Femur (tissue), 1 donor: Measurements from ENCODE around the gene PADI1.
"Not testable (repeated sequence)": the region's sequence is repeated elsewhere in the genome, so short reads cannot be mapped to it uniquely, and the experiment has no call there.

Source experiments
- DNase-seq: peaks from one replicate; pipeline ENCODE4 v3.0.0-alpha.2; 2017

PADI1 gene

GRCh38 chr1:17218939-17219338 lies 14.0 kb downstream of the PADI1 start:
- no peak for DNase-seq

DNA sequence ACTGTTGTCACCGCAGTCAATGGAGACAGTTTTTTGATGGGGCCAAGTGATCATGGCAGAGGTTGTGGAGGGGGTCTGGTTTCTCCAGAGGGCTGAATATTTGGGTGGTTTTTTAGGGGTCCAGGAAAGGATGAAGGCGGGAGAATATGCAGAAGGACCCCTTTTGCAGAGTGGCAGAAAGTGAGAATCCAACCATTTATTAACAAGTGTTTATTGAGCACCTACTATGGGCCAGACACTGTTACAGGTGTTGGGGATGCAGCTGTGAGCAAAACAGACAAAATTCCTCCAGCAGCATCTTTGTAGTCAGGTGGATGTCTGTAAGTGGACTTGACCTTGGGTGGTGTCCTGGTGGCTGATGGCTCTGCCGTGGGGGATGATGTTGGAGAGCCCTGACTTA lies 15.4 kb downstream of the PADI1 start:
- DNase-seq = no peak

DNA sequence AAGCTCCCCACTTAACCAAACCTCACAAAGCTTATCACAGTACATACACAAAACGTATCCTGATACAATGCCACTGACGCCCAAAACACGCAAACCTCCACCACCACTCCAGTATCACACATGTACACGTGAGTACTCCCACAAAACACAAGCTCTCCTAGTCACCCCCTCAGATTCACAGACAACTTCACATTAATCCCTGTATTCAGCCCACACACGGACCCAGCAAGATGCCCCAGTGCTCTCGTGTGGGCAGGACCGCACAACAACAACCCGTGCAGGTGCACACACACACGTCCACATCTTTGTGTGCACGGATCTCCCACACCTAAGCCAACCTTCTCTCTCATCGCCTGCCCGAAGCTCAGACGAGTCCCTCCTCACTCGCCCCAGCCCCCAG lies 17.6 kb downstream of the PADI1 start:
- DNase-seq = no peak

GRCh38 chr1:17224434-17224833 lies 19.5 kb downstream of the PADI1 start:
- DNase-seq = no peak

GRCh38 chr1:17225140-17225539 lies 20.2 kb downstream of the PADI1 start:
- no peak for DNase-seq

DNA sequence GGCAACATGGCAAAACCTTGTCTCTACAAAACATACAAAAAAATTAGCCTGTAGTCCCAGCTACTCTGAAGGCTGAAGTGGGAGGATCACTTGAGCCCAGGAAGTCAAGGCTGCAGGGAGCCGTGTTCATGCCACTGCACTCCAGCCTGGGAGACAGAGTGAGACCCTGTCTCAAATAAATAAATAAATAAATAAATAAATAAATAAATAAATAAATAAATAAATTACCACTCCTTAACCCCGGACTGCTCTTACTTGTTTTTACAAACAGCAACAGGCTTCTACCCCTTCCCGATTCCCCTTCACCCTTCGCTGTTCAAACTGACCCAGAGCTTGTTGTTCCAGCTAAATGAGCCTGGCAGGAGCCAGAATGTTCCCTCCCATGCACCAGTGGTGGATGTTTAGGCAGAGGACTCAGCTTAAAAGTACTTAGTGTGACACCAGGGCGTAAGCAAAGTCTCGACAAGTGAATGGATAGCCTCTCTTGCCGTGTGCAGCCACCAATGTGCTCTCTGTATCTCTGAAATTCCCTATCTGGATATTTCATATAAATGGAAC lies 22.5 kb downstream of the PADI1 start:
- DNase-seq = no peak

DNA sequence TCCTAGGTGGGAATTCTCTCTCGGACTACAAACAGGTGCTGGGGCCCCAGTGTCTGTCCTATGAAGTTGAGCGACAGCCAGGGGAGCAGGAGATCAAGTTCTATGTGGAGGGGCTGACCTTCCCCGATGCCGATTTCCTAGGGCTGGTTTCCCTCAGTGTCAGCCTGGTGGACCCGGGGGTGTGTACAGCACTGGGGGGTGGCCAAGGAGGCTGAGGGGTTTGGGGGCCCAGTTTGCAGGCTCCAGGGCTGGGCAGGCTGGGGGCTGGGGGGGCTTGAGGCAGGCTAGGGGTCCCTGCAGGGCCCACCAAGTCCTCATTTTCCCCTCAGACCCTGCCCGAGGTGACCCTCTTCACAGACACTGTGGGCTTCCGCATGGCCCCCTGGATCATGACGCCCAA lies 23.7 kb downstream of the PADI1 start:
- no peak for DNase-seq

- no peak for DNase-seq
These were observed 24.5 kb downstream of the PADI1 start for GRCh38 chr1:17229379-17229778.

GRCh38 chr1:17230106-17230505 lies 25.2 kb downstream of the PADI1 start:
- DNase-seq = no peak

- DNase-seq = no peak
These were observed 25.9 kb downstream of the PADI1 start for GRCh38 chr1:17230671-17231310.

GRCh38 chr1:17232759-17233661 lies 28.1 kb downstream of the PADI1 start:
- DNase-seq = no peak

- no peak for DNase-seq
These were observed 28.9 kb downstream of the PADI1 start for GRCh38 chr1:17233675-17234320.

GRCh38 chr1:17234405-17234804 lies 29.5 kb downstream of the PADI1 start:
- no peak for DNase-seq

DNA sequence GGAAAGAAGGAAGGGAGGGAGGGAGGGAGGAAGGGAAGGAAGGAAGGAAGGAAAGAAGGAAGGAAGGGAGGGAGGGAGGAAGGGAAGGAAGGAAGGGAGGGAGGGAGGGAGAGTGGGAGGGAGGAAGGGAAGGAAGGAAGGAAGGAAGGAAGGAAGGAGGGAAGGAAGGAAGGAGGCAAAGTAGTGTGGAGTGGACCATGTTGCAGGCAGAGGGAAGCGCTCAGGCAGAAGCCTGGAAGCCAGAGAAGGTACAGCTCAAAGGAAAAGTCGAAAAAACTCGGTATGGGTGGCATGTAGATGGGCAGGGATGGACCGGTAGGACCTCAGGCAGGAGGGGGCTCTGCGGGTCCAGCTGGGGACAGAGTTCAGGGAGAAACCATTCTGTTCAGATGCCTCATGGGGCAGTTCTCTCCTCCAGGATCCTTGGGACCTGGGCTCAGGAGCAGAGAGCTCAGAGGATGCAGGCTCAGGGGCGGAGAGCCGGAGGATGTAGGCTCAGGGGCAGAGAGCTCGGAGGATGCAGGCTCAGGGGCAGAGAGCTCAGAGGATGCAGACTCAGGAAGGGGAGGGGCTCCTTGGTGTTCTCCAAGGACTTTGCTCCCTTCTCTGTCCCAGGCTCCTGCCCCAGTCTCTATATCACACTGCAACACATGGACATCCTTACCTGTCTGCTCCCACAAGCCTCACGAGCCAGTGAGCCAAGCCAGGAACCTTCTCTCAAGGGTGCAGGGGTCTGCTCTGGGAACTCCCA lies 30.4 kb downstream of the PADI1 start:
- no peak for DNase-seq

DNA sequence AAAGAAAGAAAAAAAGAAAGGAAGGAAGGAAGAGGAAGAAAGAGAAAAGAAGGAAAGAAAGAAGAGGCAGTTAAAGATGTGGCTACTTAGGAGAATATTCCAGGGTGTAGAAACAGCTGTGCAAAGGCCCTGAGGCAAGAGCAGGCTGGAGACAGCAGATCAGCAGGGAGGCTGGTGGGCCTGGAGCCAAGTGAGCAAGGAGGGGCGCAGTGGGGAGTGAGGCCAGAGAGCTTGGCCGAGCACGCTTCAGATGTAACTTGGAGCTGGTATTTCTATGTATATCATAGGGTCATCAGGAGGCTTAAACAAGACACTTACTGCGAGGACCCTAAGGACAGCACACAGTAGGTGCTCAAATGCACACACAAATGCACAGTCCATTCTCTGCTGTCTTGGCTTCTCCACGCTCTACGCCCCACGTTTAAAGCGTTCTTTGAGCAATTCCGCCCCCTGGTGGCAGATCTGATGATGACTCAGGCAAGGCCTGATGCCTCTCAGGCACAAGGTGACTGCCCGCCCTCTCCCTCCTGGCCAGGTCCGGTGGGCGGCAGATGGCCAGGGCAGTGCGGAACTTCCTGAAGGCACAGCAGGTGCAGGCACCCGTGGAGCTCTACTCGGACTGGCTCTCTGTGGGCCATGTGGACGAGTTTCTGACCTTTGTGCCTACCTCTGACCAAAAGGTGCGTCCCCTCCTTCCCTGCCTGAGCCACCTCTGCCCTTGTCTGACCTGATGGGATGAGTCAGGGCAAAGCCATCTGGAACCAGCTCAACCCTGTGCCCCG lies 32.0 kb downstream of the PADI1 start:
- DNase-seq = peak; percentile 87

DNA sequence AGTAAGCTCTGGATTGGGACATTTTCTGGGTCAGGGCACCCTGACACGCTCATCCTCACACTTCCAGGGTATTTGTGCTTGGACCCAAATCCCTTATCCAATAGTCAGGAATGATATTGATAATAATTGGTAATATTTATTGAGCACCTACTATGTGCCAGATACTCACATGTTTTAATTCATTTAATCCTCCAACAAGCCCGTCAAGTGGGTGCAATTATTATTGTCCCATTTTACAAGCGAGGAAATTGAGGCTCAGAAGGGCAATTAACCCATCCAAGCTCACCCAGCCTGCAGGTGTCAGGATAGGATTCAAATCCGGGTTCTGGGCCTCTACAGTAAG lies 32.6 kb downstream of the PADI1 start:
- no peak for DNase-seq

GRCh38 chr1:17239420-17239819 lies 34.5 kb downstream of the PADI1 start:
- DNase-seq = peak; percentile 63

DNA sequence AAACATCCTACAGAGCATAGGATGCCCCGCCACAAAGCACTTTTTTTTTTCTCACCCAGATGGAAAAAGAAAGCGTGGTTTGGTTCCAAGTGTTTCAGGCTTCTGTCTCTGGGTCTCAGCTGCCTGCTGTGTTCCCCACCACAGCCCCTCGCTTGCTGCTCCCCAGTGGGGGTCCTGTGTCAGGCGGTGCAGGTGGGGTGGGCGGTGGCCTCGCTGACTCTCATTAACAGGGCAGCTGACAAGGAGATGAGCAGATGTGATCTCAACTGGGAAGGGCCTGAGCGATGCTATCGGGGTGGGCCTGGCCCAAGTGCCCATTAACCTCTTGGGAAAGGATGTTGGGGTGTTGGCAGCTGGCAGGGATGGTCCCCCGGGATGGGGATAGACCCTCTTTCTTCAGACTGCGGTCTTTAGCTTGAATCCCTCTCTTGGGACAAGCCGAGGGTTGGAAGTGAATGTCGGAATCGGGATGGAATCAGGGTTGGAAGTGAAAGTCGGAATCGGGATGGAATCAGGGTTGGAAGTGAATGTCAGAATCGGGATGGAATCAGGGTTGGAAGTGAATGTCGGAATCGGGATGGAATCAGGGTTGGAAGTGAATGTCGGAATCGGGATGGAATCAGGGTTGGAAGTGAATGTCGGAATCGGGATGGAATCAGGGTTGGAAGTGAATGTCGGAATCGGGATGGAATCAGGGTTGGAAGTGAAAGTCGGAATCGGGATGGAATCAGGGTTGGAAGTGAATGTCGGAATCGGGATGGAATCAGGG lies 36.3 kb downstream of the PADI1 start:
- DNase-seq = not testable (repeated sequence)

GRCh38 chr1:17241780-17242074 lies 36.8 kb downstream of the PADI1 start:
- DNase-seq = not testable (repeated sequence)

DNA sequence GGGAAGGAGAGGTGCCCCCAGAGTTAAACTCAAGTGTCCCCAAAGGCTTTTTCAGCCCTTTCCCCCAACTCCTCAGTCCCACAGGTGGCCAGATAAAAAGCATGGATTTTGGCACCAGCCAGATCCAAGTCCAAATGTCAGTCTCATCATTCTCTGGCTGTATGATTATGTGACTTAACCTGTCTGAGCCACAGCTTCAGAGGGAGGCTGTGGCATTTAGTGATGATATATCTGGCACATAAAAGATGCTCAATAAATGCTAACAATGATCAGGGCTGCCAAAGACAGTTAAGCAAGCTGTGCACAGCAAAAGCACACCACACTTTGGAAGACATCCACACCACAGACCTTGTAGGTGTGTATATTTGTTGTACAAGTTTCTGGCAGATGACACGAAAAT lies 38.3 kb downstream of the PADI1 start:
- DNase-seq = no peak
